HEK293 (cell line): ENCODE data around the gene DYNLT1.

Experiments
- CTCF ChIA-PET: fragments of 350-600 bp; formaldehyde crosslinking; extraction: SDS; loops from one replicate; lab custom pipeline; 2021; ENCODE audit warnings: antibody characterized with exemption; lab: Yijun Ruan, JAX
- POLR2A ChIA-PET: fragments of 300-600 bp; formaldehyde crosslinking; extraction: SDS; loops from one replicate; lab custom pipeline; 2020; ENCODE audit warnings: antibody characterized with exemption, inconsistent platforms; lab: Yijun Ruan, JAX
- H3K27ac ChIP-seq: fragments of 200-500 bp; sonication (Bioruptor generic); 2 replicates; pipeline ENCODE4 v1.5.1; 2014; ENCODE audit warnings: low read depth, low read length, control low read depth, inconsistent platforms; ENCODE audit errors: extremely low read depth
- H3K36me3 ChIP-seq, 2 experiments: fragments of 200-500 bp in 1 of 2; sonication (Bioruptor generic) in 1 of 2; 1 replicate in 1 of 2; 2 replicates in 1 of 2; pipeline ENCODE4 v1.5.1; 2014 to 2017; ENCODE audit warnings: inconsistent platforms in 2 of 2, low read length in 2 of 2; ENCODE audit not compliant: control insufficient read depth in 2 of 2, insufficient read depth in 1 of 2
- H3K4me1 ChIP-seq: fragments of 200-500 bp; sonication (Bioruptor generic); 2 replicates; pipeline ENCODE4 v1.5.1; 2014; ENCODE audit warnings: mild to moderate bottlenecking, low read length, inconsistent platforms; ENCODE audit not compliant: control insufficient read depth, insufficient read depth
- H3K4me3 ChIP-seq: 2 replicates; pipeline ENCODE4 v1.5.1; 2011; ENCODE audit warnings: low read depth, mild to moderate bottlenecking, control low read depth, low read length, moderate library complexity
- H3K9me3 ChIP-seq: fragments of 200-500 bp; sonication (Bioruptor generic); 2 replicates; pipeline ENCODE4 v1.5.1; 2014; ENCODE audit warnings: low read depth, low read length, inconsistent platforms; ENCODE audit not compliant: control insufficient read depth, insufficient read depth
- ATF2 ChIP-seq: fragments of 450-650 bp; formaldehyde crosslinking; IDR thresholded peaks from 2 replicates; pipeline ENCODE4 v1.5.1; 2016; ENCODE audit warnings: missing biosample characterization, missing genetic modification characterization, low read depth
- BCL11A ChIP-seq: fragments of 450-650 bp; formaldehyde crosslinking; IDR thresholded peaks from 2 replicates; pipeline ENCODE4 v1.5.1; 2016; ENCODE audit warnings: low read depth, missing biosample characterization, missing genetic modification characterization
- EGR2 ChIP-seq: fragments of 450-650 bp; formaldehyde crosslinking; IDR thresholded peaks from 2 replicates; pipeline ENCODE4 v1.5.1; 2016; ENCODE audit warnings: low read depth, missing biosample characterization, missing genetic modification characterization
- FEZF1 ChIP-seq: fragments of 450-650 bp; formaldehyde crosslinking; IDR thresholded peaks from 2 replicates; pipeline ENCODE4 v1.5.1; 2016; ENCODE audit warnings: missing biosample characterization, missing genetic modification characterization
- ZBTB21 ChIP-seq: fragments of 450-650 bp; formaldehyde crosslinking; IDR thresholded peaks from 2 replicates; pipeline ENCODE4 v1.5.1; 2017; ENCODE audit warnings: missing biosample characterization, missing genetic modification characterization
- ZIC2 ChIP-seq: fragments of 450-650 bp; formaldehyde crosslinking; IDR thresholded peaks from 2 replicates; pipeline ENCODE4 v1.5.1; 2016; ENCODE audit warnings: missing biosample characterization, missing genetic modification characterization
- ZNF10 ChIP-seq: fragments of 450-650 bp; formaldehyde crosslinking; IDR thresholded peaks from 2 replicates; pipeline ENCODE4 v1.5.1; 2017; ENCODE audit warnings: missing biosample characterization, missing genetic modification characterization
- ZNF114 ChIP-seq: fragments of 450-650 bp; formaldehyde crosslinking; IDR thresholded peaks from 2 replicates; pipeline ENCODE4 v1.5.0; 2017; ENCODE audit warnings: missing biosample characterization, missing genetic modification characterization
- ZNF16 ChIP-seq: fragments of 450-650 bp; formaldehyde crosslinking; IDR thresholded peaks from 2 replicates; pipeline ENCODE4 v1.5.1; 2016; ENCODE audit warnings: low read depth, missing biosample characterization, missing genetic modification characterization
- ZNF184 ChIP-seq: fragments of 450-650 bp; IDR thresholded peaks from 2 replicates; pipeline ENCODE4 v1.5.1; 2018; ENCODE audit warnings: missing biosample characterization, mild to moderate bottlenecking, missing genetic modification characterization
- ZNF24 ChIP-seq: fragments of 450-650 bp; formaldehyde crosslinking; IDR thresholded peaks from 2 replicates; pipeline ENCODE4 v1.5.1; 2016; ENCODE audit warnings: missing biosample characterization, missing genetic modification characterization
- ZNF248 ChIP-seq: fragments of 450-650 bp; formaldehyde crosslinking; IDR thresholded peaks from 2 replicates; pipeline ENCODE4 v1.5.1; 2017; ENCODE audit warnings: missing biosample characterization, missing genetic modification characterization
- ZNF26 ChIP-seq: fragments of 450-650 bp; formaldehyde crosslinking; IDR thresholded peaks from 2 replicates; pipeline ENCODE4 v1.5.1; 2016; ENCODE audit warnings: missing biosample characterization, missing genetic modification characterization
- ZNF280C ChIP-seq: fragments of 450-650 bp; formaldehyde crosslinking; IDR thresholded peaks from 2 replicates; pipeline ENCODE4 v1.5.1; 2016; ENCODE audit warnings: missing biosample characterization, missing genetic modification characterization
- ZNF37A ChIP-seq: fragments of 450-650 bp; IDR thresholded peaks from 2 replicates; pipeline ENCODE4 v1.5.1; 2018; ENCODE audit warnings: missing biosample characterization, missing genetic modification characterization
- ZNF391 ChIP-seq: fragments of 450-650 bp; formaldehyde crosslinking; IDR thresholded peaks from 2 replicates; pipeline ENCODE4 v1.5.1; 2016; ENCODE audit warnings: low read depth, missing biosample characterization, missing genetic modification characterization, borderline replicate concordance
- ZNF548 ChIP-seq: fragments of 450-650 bp; formaldehyde crosslinking; IDR thresholded peaks from 2 replicates; pipeline ENCODE4 v1.5.1; 2016; ENCODE audit warnings: missing biosample characterization, missing genetic modification characterization
- ZNF555 ChIP-seq: fragments of 450-650 bp; formaldehyde crosslinking; conservative IDR thresholded peaks from 2 replicates; pipeline ENCODE4 v1.5.1; 2017; ENCODE audit warnings: missing biosample characterization, mild to moderate bottlenecking, missing genetic modification characterization, inconsistent platforms
- ZNF600 ChIP-seq: fragments of 450-650 bp; formaldehyde crosslinking; IDR thresholded peaks from 2 replicates; pipeline ENCODE4 v1.5.1; 2016; ENCODE audit warnings: missing biosample characterization, missing genetic modification characterization
- ZNF677 ChIP-seq: fragments of 450-650 bp; IDR thresholded peaks from 2 replicates; pipeline ENCODE4 v1.5.0; 2018; ENCODE audit warnings: missing biosample characterization, mild to moderate bottlenecking, missing genetic modification characterization, moderate library complexity
- ZNF707 ChIP-seq: fragments of 450-650 bp; formaldehyde crosslinking; IDR thresholded peaks from 2 replicates; pipeline ENCODE4 v1.5.1; 2016; ENCODE audit warnings: missing biosample characterization, missing genetic modification characterization
- ZNF76 ChIP-seq: fragments of 450-650 bp; formaldehyde crosslinking; IDR thresholded peaks from 2 replicates; pipeline ENCODE4; 2016; ENCODE audit warnings: low read depth, missing biosample characterization, missing genetic modification characterization, borderline replicate concordance
- ZNF768 ChIP-seq: fragments of 450-650 bp; formaldehyde crosslinking; IDR thresholded peaks from 2 replicates; pipeline ENCODE4 v1.5.1; 2018; ENCODE audit warnings: missing biosample characterization, mild to moderate bottlenecking, missing genetic modification characterization
- ZSCAN30 ChIP-seq: fragments of 450-650 bp; IDR thresholded peaks from 2 replicates; pipeline ENCODE4 v1.5.1; 2018; ENCODE audit warnings: missing biosample characterization, mild to moderate bottlenecking, missing genetic modification characterization, moderate library complexity
- TF ChIP-seq, protein P1 (sequence below): fragments of 450-650 bp; formaldehyde crosslinking; IDR thresholded peaks from 2 replicates; pipeline ENCODE4 v1.5.1; 2016; ENCODE audit warnings: missing biosample characterization, missing genetic modification characterization
- TF ChIP-seq, protein P2 (sequence below): fragments of 450-650 bp; formaldehyde crosslinking; IDR thresholded peaks from 2 replicates; pipeline ENCODE4 v1.5.1; 2016; ENCODE audit warnings: missing biosample characterization, missing genetic modification characterization
- TF ChIP-seq, protein P3 (sequence below): fragments of 450-650 bp; formaldehyde crosslinking; IDR thresholded peaks from 2 replicates; pipeline ENCODE4 v1.5.1; 2017; ENCODE audit warnings: missing biosample characterization, missing genetic modification characterization
- TF ChIP-seq, protein P4 (sequence below): fragments of 450-650 bp; formaldehyde crosslinking; IDR thresholded peaks from 2 replicates; pipeline ENCODE4 v1.5.1; 2016; ENCODE audit warnings: missing biosample characterization, missing genetic modification characterization

DYNLT1 gene

DNA sequence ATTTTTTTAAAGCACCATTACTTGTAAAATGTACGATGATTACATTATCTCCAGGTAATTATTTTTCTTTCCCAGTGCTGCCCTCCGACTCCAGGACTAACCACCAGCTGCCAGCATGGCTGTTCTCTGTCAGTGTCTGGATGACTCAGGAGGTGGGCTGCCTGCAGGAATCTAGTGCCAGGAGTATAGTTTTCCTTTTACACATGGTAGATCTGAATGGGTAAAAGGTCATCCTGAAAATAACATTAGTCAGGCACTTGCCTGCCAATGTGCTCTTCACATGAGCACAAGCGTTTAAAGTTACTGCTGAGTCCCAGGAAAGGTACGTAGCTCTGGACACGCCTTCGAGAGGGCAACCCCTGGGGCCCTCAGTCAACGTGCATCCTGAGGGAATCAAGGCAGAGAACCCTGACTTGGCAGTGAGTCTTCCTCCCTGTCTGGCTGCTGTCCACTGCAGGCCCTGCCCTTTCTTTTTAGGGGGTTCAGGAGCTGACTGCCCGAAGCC, 2.4 kb downstream of the DYNLT1 start:
- no peak overlapping the region for H3K4me3 ChIP-seq
- no peaks in the 10 kb centered on the region for H3K9me3 ChIP-seq
- peaks cover 0 to 27% of the 10 kb centered on the region in 2 experiments; a peak in 1 of 3 replicates for H3K36me3 ChIP-seq
- peaks cover 14% of the 10 kb centered on the region for H3K4me1 ChIP-seq
- ChIA-PET POLR2A (no interaction called here), CTCF (interaction anchor here (0.7 to 2.9 kb wide), 4 partner anchors 42 to 421 kb away, joined by 3 to 13 read pairs (median 3); no protein-coding TSS in a partner anchor)
- H3K27ac ChIP-seq: no peak overlapping the region
- TF ChIP-seq FEZF1 (tag by site-specific recombination): peak; percentile 37; the same call in 1 of the 2 replicates
- TF ChIP-seq ZNF391 (tag by site-specific recombination): no peak
- peak; percentile 65 for TF ChIP-seq ZIC2
- TF ChIP-seq ZBTB21: no peak
- TF ChIP-seq ZNF768 (tag by site-specific recombination): no peak
- TF ChIP-seq ZNF280C (tag by site-specific recombination): no peak
- TF ChIP-seq, protein P1, sequence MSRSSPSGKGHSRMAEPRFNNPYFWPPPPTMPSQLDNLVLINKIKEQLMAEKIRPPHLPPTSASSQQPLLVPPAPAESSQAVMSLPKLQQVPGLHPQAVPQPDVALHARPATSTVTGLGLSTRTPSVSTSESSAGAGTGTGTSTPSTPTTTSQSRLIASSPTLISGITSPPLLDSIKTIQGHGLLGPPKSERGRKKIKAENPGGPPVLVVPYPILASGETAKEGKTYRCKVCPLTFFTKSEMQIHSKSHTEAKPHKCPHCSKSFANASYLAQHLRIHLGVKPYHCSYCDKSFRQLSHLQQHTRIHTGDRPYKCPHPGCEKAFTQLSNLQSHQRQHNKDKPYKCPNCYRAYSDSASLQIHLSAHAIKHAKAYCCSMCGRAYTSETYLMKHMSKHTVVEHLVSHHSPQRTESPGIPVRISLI (tag by site-specific recombination): no peak
- TF ChIP-seq ZNF248 (tag by site-specific recombination): no peak
- no peak for TF ChIP-seq ZNF548 (tag by site-specific recombination)
- no peak for TF ChIP-seq BCL11A (tag by site-specific recombination)
- TF ChIP-seq ZNF184 (tag by site-specific recombination): 0 out of 2 replicates have a peak, but pooled peaks have one; percentile 43
- TF ChIP-seq EGR2 (tag by site-specific recombination): no peak
- TF ChIP-seq ZNF677 (tag by site-specific recombination): no peak
- TF ChIP-seq, protein P2, sequence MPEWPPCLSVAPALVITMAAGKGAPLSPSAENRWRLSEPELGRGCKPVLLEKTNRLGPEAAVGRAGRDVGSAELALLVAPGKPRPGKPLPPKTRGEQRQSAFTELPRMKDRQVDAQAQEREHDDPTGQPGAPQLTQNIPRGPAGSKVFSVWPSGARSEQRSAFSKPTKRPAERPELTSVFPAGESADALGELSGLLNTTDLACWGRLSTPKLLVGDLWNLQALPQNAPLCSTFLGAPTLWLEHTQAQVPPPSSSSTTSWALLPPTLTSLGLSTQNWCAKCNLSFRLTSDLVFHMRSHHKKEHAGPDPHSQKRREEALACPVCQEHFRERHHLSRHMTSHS (tag by site-specific recombination): no peak
- TF ChIP-seq ZNF600 (tag by site-specific recombination): no peak
- TF ChIP-seq ZNF26 (tag by site-specific recombination): no peak
- TF ChIP-seq ZNF114 (tag by site-specific recombination): no peak
- no peak for TF ChIP-seq ZNF707
- TF ChIP-seq ZNF37A (tag by site-specific recombination): no peak
- TF ChIP-seq ZNF10 (tag by site-specific recombination): no peak
- no peak for TF ChIP-seq ATF2
- TF ChIP-seq ZNF24 (tag by site-specific recombination): no peak
- TF ChIP-seq ZNF16: no peak
- TF ChIP-seq, protein P3, sequence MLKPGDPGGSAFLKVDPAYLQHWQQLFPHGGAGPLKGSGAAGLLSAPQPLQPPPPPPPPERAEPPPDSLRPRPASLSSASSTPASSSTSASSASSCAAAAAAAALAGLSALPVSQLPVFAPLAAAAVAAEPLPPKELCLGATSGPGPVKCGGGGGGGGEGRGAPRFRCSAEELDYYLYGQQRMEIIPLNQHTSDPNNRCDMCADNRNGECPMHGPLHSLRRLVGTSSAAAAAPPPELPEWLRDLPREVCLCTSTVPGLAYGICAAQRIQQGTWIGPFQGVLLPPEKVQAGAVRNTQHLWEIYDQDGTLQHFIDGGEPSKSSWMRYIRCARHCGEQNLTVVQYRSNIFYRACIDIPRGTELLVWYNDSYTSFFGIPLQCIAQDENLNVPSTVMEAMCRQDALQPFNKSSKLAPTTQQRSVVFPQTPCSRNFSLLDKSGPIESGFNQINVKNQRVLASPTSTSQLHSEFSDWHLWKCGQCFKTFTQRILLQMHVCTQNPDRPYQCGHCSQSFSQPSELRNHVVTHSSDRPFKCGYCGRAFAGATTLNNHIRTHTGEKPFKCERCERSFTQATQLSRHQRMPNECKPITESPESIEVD (tag by site-specific recombination): peak; percentile 28; the same call in 1 of the 2 replicates
- no peak for TF ChIP-seq ZSCAN30 (tag by site-specific recombination)
- TF ChIP-seq, protein P4, sequence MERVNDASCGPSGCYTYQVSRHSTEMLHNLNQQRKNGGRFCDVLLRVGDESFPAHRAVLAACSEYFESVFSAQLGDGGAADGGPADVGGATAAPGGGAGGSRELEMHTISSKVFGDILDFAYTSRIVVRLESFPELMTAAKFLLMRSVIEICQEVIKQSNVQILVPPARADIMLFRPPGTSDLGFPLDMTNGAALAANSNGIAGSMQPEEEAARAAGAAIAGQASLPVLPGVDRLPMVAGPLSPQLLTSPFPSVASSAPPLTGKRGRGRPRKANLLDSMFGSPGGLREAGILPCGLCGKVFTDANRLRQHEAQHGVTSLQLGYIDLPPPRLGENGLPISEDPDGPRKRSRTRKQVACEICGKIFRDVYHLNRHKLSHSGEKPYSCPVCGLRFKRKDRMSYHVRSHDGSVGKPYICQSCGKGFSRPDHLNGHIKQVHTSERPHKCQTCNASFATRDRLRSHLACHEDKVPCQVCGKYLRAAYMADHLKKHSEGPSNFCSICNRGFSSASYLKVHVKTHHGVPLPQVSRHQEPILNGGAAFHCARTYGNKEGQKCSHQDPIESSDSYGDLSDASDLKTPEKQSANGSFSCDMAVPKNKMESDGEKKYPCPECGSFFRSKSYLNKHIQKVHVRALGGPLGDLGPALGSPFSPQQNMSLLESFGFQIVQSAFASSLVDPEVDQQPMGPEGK (tag by site-specific recombination): no peak
- no peak for TF ChIP-seq ZNF76 (tag by site-specific recombination)
- TF ChIP-seq ZNF555: no peak
